T-helper 1 cell treated with Interleukin-12 subunit alpha and Interleukin-12 subunit beta and Interleukin-4 antibody, amounts not matched to agents 30 μg/mL and 1 μg/mL, for 36 hours (primary cell): ENCODE results near the gene SPCS2.
"Not testable (repeated sequence)": the region's sequence is repeated elsewhere in the genome, so short reads cannot be mapped to it uniquely, and the experiment has no call there.

Experiments
- H3K27ac Mint-ChIP-seq: one replicate; pipeline ENCODE4 v1.8.0; 2021; ENCODE audit warnings: mild to moderate bottlenecking, mixed read lengths
- H3K27me3 Mint-ChIP-seq: one replicate; pipeline ENCODE4 v1.8.0; 2021; ENCODE audit warnings: low read depth, mixed read lengths
- H3K36me3 Mint-ChIP-seq: one replicate; pipeline ENCODE4 v1.8.0; 2021; ENCODE audit warnings: low read depth, mixed read lengths
- H3K4me1 Mint-ChIP-seq: one replicate; pipeline ENCODE4 v1.8.0; 2021; ENCODE audit warnings: low read depth, mixed read lengths
- H3K4me3 Mint-ChIP-seq: one replicate; pipeline ENCODE4 v1.8.0; 2021; ENCODE audit warnings: mild to moderate bottlenecking, moderate library complexity, mixed read lengths
- H3K9me3 Mint-ChIP-seq: one replicate; pipeline ENCODE4 v1.8.0; 2021; ENCODE audit warnings: mixed read lengths

Gene SPCS2

DNA sequence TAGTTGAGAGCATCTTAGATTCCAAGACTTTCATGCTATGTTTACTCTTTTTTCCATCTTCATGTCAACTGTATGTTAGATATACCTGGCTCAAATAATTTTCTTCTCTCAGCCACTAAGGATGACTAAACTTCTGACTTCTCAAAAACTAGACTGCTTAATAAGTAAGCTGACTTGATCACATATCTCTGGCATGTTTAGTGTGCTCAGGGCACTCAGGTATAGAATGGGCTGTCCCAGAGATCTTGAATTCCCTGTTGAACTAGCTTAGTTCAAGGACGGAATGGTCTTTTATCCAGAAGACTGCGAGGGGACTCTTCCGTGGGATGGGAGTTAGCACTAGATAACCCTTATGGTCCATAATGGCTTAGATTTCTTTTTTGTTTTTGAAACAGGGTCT is 52.6 kb downstream of the SPCS2 start:
- Mint-ChIP-seq H3K27ac (no peak overlapping the region), H3K9me3 (no peaks in the 10 kb centered on the region)

DNA sequence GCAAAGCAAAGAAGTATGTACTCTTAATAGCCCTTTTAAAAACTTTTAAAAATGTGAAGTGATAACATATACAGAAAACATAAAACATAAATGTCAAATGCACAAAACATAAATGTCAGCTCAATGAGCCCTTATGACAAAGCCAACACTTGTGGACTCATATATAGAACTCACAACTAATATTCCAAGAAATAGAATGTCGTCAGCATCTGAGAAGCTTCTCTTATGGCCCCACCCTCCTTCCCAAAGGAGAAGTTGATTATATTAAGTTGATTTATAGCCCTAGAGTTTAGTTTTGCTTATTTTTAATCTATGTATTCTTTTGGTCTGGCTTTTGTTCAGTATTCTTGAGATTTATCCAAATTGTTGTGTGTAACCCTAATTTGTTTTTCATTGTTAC is 53.5 kb downstream of the SPCS2 start:
- Mint-ChIP-seq H3K4me3 (no peak overlapping the region), H3K27me3 (no peaks in the 10 kb centered on the region), H3K4me1 (peaks cover 6% of the 10 kb centered on the region), H3K36me3 (peaks cover 26% of the 10 kb centered on the region), H3K27ac (no peak overlapping the region), H3K9me3 (no peaks in the 10 kb centered on the region)

More for the DNA sequence above, 52.6 kb downstream of the SPCS2 start:
- peaks cover 21% of the 10 kb centered on the region for H3K36me3 Mint-ChIP-seq
- no peaks in the 10 kb centered on the region for H3K27me3 Mint-ChIP-seq
- H3K4me3 Mint-ChIP-seq: no peak overlapping the region
- peaks cover 6% of the 10 kb centered on the region for H3K4me1 Mint-ChIP-seq

GRCh38 chr11:75004215-75004614 is 55.1 kb downstream of the SPCS2 start:
- peaks cover 6% of the 10 kb centered on the region for H3K4me1 Mint-ChIP-seq
- no peak overlapping the region for H3K4me3 Mint-ChIP-seq
- no peaks in the 10 kb centered on the region for H3K9me3 Mint-ChIP-seq
- H3K36me3 Mint-ChIP-seq: peaks cover 25% of the 10 kb centered on the region
- no peaks in the 10 kb centered on the region for H3K27me3 Mint-ChIP-seq
- no peak overlapping the region for H3K27ac Mint-ChIP-seq

GRCh38 chr11:75011357-75011756 is 62.3 kb downstream of the SPCS2 start:
- Mint-ChIP-seq H3K27me3 (no peaks in the 10 kb centered on the region), H3K36me3 (peaks cover 17% of the 10 kb centered on the region), H3K27ac (no peak overlapping the region), H3K4me1 (no peaks in the 10 kb centered on the region), H3K4me3 (no peak overlapping the region), H3K9me3 (no peaks in the 10 kb centered on the region)

- Mint-ChIP-seq H3K27me3 (no peaks in the 10 kb centered on the region), H3K4me1 (no peaks in the 10 kb centered on the region), H3K4me3 (no peak overlapping the region), H3K9me3 (no peaks in the 10 kb centered on the region), H3K27ac (no peak overlapping the region), H3K36me3 (peaks cover 14% of the 10 kb centered on the region)
Observed at GRCh38 chr11:75011872-75012271, 62.8 kb downstream of the SPCS2 start.

GRCh38 chr11:75013051-75013450 is 64.0 kb downstream of the SPCS2 start:
- no peak overlapping the region for H3K27ac Mint-ChIP-seq
- no peaks in the 10 kb centered on the region for H3K9me3 Mint-ChIP-seq
- no peaks in the 10 kb centered on the region for H3K27me3 Mint-ChIP-seq
- peaks cover 8% of the 10 kb centered on the region for H3K36me3 Mint-ChIP-seq
- no peaks in the 10 kb centered on the region for H3K4me1 Mint-ChIP-seq
- no peak overlapping the region for H3K4me3 Mint-ChIP-seq

GRCh38 chr11:75014129-75014528 is 65.1 kb downstream of the SPCS2 start:
- no peak overlapping the region for H3K4me3 Mint-ChIP-seq
- no peaks in the 10 kb centered on the region for H3K9me3 Mint-ChIP-seq
- no peaks in the 10 kb centered on the region for H3K27me3 Mint-ChIP-seq
- H3K36me3 Mint-ChIP-seq: peaks cover 4% of the 10 kb centered on the region
- no peaks in the 10 kb centered on the region for H3K4me1 Mint-ChIP-seq
- no peak overlapping the region for H3K27ac Mint-ChIP-seq

GRCh38 chr11:75019200-75019599 is 70.1 kb downstream of the SPCS2 start:
- not testable (repeated sequence) for H3K4me1 Mint-ChIP-seq, H3K4me3 Mint-ChIP-seq, H3K27me3 Mint-ChIP-seq, H3K27ac Mint-ChIP-seq, H3K9me3 Mint-ChIP-seq, H3K36me3 Mint-ChIP-seq

DNA sequence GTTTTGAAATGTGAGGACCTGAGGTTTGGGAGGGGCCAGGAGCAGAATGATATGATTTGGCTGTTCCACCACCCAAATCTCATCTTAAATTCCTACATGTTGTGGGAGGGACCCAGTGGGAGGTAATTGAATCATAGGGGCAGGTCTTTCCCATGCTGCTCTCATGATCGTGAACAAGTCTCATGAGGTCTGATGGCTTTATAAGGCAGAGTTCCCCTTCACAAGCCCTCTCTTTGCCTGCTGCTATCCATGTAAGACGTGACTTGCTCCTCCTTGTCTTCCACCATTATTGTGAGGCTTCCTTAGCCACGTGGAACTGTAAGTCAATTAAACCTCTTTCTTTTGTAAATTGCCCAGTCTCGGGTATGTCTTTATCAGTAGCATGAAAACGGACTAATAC is 71.3 kb downstream of the SPCS2 start:
- H3K4me3 Mint-ChIP-seq: not testable (repeated sequence)

GRCh38 chr11:75022296-75022695 is 73.2 kb downstream of the SPCS2 start:
- Mint-ChIP-seq H3K4me1 (no peaks in the 10 kb centered on the region), H3K9me3 (no peaks in the 10 kb centered on the region), H3K36me3 (no peaks in the 10 kb centered on the region), H3K4me3 (no peak overlapping the region), H3K27ac (no peak overlapping the region), H3K27me3 (no peaks in the 10 kb centered on the region)

More for the DNA sequence above, 71.3 kb downstream of the SPCS2 start:
- H3K4me1 Mint-ChIP-seq, H3K9me3 Mint-ChIP-seq, H3K27ac Mint-ChIP-seq, H3K36me3 Mint-ChIP-seq, H3K27me3 Mint-ChIP-seq: not testable (repeated sequence)

GRCh38 chr11:75022759-75023396 is 73.8 kb downstream of the SPCS2 start:
- Mint-ChIP-seq H3K4me1 (no peaks in the 10 kb centered on the region), H3K27ac (no peak overlapping the region), H3K36me3 (no peaks in the 10 kb centered on the region), H3K4me3 (no peak overlapping the region), H3K9me3 (no peaks in the 10 kb centered on the region), H3K27me3 (no peaks in the 10 kb centered on the region)

DNA sequence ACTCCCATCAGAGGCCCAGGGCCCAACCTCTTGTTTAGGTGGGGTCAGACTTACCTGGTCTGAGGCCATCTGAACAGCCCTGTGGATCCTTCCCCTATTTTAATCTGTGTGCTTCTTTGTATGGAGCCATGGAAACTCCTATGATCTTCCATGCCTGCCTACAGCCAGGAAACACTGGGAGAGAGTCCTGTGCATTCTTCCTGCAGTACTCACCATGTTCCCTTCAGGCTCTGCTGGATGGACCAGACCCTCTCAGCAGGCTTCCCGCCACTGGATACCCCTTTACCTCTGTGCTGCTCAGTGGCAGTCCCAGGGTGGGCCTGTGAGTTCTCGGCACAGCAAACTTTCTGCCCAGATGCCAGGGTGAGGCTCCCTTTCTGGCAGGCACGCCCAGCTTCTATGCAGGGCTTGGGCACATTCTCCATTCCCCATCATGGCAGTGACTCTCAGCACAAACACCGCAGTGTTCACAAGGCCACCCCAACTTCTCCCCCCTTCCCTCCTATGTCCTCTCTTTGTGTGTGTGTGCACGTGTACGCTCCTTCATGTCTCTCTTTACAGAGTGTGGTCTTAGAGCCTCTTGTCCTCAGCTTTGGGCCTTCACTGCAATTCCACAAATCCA is 74.5 kb downstream of the SPCS2 start:
- no peak overlapping the region for H3K27ac Mint-ChIP-seq
- no peaks in the 10 kb centered on the region for H3K36me3 Mint-ChIP-seq
- H3K4me1 Mint-ChIP-seq: no peaks in the 10 kb centered on the region
- H3K9me3 Mint-ChIP-seq: no peaks in the 10 kb centered on the region
- H3K27me3 Mint-ChIP-seq: no peaks in the 10 kb centered on the region
- H3K4me3 Mint-ChIP-seq: no peak overlapping the region

GRCh38 chr11:75024068-75024449 is 75.0 kb downstream of the SPCS2 start:
- Mint-ChIP-seq H3K4me3 (no peak overlapping the region), H3K9me3 (no peaks in the 10 kb centered on the region), H3K27ac (no peak overlapping the region), H3K4me1 (no peaks in the 10 kb centered on the region), H3K36me3 (no peaks in the 10 kb centered on the region), H3K27me3 (no peaks in the 10 kb centered on the region)

DNA sequence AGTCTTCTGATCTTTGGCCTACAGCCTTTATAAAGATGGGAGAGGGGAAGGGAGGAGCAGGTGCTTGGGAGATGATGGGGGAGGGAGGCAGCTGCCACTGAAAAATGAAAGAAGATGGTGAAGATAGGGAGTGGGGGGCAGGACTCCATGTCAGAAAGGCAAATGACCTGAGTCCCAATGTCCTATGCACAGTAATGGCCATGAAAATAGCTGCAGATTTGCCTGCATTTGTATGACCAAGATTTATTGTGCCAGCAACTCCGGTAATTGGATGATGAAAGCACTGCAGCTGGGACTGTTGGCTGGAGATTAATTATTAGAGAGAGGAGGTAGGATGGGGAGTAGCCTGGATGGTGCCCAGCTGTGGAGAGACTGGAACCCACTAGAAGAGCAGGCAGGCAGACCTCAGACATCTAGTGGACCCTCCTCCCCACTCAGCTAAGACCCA is 75.7 kb downstream of the SPCS2 start:
- H3K27me3 Mint-ChIP-seq: no peaks in the 10 kb centered on the region
- no peaks in the 10 kb centered on the region for H3K36me3 Mint-ChIP-seq
- H3K27ac Mint-ChIP-seq: no peak overlapping the region
- H3K4me1 Mint-ChIP-seq: no peaks in the 10 kb centered on the region
- H3K9me3 Mint-ChIP-seq: no peaks in the 10 kb centered on the region
- H3K4me3 Mint-ChIP-seq: no peak overlapping the region

DNA sequence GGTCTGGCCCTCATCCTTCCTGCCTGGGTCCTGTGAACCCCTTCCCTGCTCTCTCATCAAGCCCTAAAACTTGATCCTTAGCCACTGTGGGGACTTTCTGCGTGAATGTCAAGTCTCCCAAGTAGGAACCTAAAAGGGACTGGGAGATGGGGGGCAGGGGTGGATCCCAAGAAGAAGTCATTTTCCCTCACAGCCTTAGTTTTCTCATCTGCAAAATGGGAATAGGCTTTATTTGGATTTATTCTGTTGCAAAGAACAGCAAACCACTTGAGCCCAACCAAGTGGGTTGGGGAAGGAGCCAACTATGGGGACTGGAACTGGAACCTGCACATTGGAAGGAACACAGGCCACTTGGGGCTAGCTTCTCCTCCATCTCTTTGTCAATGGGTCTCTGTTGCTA is 76.5 kb downstream of the SPCS2 start:
- H3K27me3 Mint-ChIP-seq: no peaks in the 10 kb centered on the region
- H3K4me3 Mint-ChIP-seq: no peak overlapping the region
- H3K27ac Mint-ChIP-seq: no peak overlapping the region
- H3K36me3 Mint-ChIP-seq: no peaks in the 10 kb centered on the region
- no peaks in the 10 kb centered on the region for H3K9me3 Mint-ChIP-seq
- H3K4me1 Mint-ChIP-seq: no peaks in the 10 kb centered on the region
